Transverse colon (tissue), 4 donors: ENCODE data around the gene CT47C1.
"Not testable (repeated sequence)": the region's sequence is repeated elsewhere in the genome, so short reads cannot be mapped to it uniquely, and the experiment has no call there.

ENCODE experiments used
- EP300 ChIP-seq: sonication (generic); formaldehyde crosslinking; IDR thresholded peaks from one replicate; pipeline ENCODE4 v1.6.1; 2017; ENCODE audit warnings: antibody characterized with exemption, low read depth
- POLR2A ChIP-seq: fragments of 450-650 bp; IDR thresholded peaks from one replicate; pipeline ENCODE4 v1.6.1; 2016; ENCODE audit warnings: antibody characterized with exemption, mild to moderate bottlenecking, moderate library complexity
- POLR2AphosphoS5 ChIP-seq, 3 donors: sonication (generic); formaldehyde crosslinking; IDR thresholded peaks; one replicate each; pipeline ENCODE4 v1.6.1; 2016; ENCODE audit warnings: antibody characterized with exemption in 3 of 3
- TF ChIP-seq, protein P1 (sequence below), 5 experiments: fragments of 200-600 bp in 3 of 5; fragments of 450-650 bp in 2 of 5; sonication (generic) in 3 of 5; IDR thresholded peaks; 1 replicate in 2 of 5; 2 replicates in 3 of 5; pipeline ENCODE4 v1.5.1; 2016 to 2017; ENCODE audit warnings: antibody characterized with exemption in 5 of 5, inconsistent platforms in 3 of 5, mild to moderate bottlenecking in 2 of 5, moderate library complexity in 1 of 5

DNA sequence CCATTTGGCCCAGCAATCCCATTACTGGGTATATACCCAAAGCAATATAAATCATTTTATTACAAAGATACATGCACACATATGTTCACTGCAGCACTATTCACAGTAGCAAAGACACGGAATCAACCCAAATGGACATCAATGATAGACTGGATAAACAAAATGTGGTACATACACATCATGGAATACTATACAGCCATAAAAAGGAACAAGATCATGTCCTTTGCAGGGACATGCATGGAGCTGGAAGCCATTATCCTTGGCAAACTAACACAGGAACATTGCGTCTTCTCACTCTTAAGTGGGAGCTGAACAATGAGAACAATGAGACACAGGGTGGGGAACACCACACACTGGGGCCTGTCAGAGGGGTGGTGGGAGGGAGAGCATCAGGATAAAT is 46.4 kb upstream of the CT47C1 start:
- TF ChIP-seq, protein P1, sequence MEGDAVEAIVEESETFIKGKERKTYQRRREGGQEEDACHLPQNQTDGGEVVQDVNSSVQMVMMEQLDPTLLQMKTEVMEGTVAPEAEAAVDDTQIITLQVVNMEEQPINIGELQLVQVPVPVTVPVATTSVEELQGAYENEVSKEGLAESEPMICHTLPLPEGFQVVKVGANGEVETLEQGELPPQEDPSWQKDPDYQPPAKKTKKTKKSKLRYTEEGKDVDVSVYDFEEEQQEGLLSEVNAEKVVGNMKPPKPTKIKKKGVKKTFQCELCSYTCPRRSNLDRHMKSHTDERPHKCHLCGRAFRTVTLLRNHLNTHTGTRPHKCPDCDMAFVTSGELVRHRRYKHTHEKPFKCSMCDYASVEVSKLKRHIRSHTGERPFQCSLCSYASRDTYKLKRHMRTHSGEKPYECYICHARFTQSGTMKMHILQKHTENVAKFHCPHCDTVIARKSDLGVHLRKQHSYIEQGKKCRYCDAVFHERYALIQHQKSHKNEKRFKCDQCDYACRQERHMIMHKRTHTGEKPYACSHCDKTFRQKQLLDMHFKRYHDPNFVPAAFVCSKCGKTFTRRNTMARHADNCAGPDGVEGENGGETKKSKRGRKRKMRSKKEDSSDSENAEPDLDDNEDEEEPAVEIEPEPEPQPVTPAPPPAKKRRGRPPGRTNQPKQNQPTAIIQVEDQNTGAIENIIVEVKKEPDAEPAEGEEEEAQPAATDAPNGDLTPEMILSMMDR (IDR thresholded peaks at IDR 0.05) = not testable (repeated sequence)
- not testable (repeated sequence) for TF ChIP-seq POLR2A; POLR2AphosphoS5 (IDR thresholded peaks at IDR 0.05); EP300
